Vagina (tissue), 2 donors: ENCODE measurements around the gene LYSET. TPM values are rescaled to one million over a fixed set of nuclear protein-coding genes. Genes with fewer than 3 reads are reported as not detected.
"Not testable (repeated sequence)": the region's sequence is repeated elsewhere in the genome, so short reads cannot be mapped to it uniquely, and the experiment has no call there.

Experiments
- DNase-seq, 2 donors: peaks; one replicate each; pipeline ENCODE4 v3.0.0-alpha.2; 2017; ENCODE audit errors: extremely low spot score in 2 of 2
- H3K27ac ChIP-seq: fragments of 200-600 bp; sonication (generic); one replicate; pipeline ENCODE4 v1.5.1; 2019
- H3K27me3 ChIP-seq: fragments of 200-600 bp; sonication (generic); one replicate; pipeline ENCODE4 v1.5.1; 2019
- H3K36me3 ChIP-seq, 2 donors: fragments of 200-600 bp; sonication (generic); one replicate each; pipeline ENCODE4 v1.5.1; 2017 to 2019
- H3K4me1 ChIP-seq: fragments of 200-600 bp; sonication (generic); one replicate; pipeline ENCODE4 v1.5.1; 2019
- H3K4me3 ChIP-seq, 2 donors: fragments of 200-600 bp; sonication (generic); 1 replicate in 1 of 2; 2 replicates in 1 of 2; pipeline ENCODE4 v1.5.1; 2016 to 2019
- H3K9me3 ChIP-seq: fragments of 200-600 bp; sonication (generic); one replicate; pipeline ENCODE4 v1.5.1; 2019
- CTCF ChIP-seq, 3 experiments: fragments of 450-650 bp in 2 of 3; fragments of 200-600 bp in 1 of 3; sonication (generic) in 1 of 3; IDR thresholded peaks; one replicate each; pipeline ENCODE4 v1.5.1; 2017 to 2019; ENCODE audit warnings: antibody characterized with exemption in 3 of 3, mild to moderate bottlenecking in 2 of 3, moderate library complexity in 2 of 3
- POLR2A ChIP-seq, 2 donors: fragments of 450-650 bp; IDR thresholded peaks; one replicate each; pipeline ENCODE4 v1.6.1; 2017; ENCODE audit warnings: antibody characterized with exemption in 2 of 2, mild to moderate bottlenecking in 2 of 2, moderate library complexity in 2 of 2
- POLR2AphosphoS5 ChIP-seq, 2 donors: sonication (generic); formaldehyde crosslinking; IDR thresholded peaks; one replicate each; pipeline ENCODE4 v1.9.0; 2017; ENCODE audit warnings: antibody characterized with exemption in 2 of 2, mild to moderate bottlenecking in 2 of 2, low read depth in 1 of 2; ENCODE audit not compliant: insufficient read depth in 1 of 2
- intact Hi-C: fragments of 100-400 bp; cut with DNase I; formaldehyde crosslinking; loops from one replicate; pipeline ENCODE4 v1.15.1; 2023
- total RNA-seq: library from RNA; depleted of rRNA; stranded (reverse); fragments of >200 nt; gene quantifications from one replicate; pipeline ENCODE4 v1.2.3, GENCODE V29; 2016

Gene LYSET
- total RNA-seq: 6.4 TPM

- TF ChIP-seq POLR2A (IDR thresholded peaks at IDR 0.05) (peak in 1 of 2 donors; percentile 45), POLR2AphosphoS5 (IDR thresholded peaks at IDR 0.05; ENCODE audit: insufficient read depth in 1 of 2, low read depth in 1 of 2) (peak in 1 of 2 donors; percentile 82), CTCF (IDR thresholded peaks at IDR 0.05) (peak in 1 of 3 experiments; percentile 11)
- Histone ChIP-seq H3K4me1 (peaks cover 35% of the 10 kb centered on the region), H3K36me3 (no peaks in the 10 kb centered on the region), H3K27ac (peak within 1 kb of the TSS; percentile 92), H3K27me3 (no peaks in the 10 kb centered on the region), H3K9me3 (no peaks in the 10 kb centered on the region), H3K4me3 (peak within 1 kb of the TSS; percentile 98 to 100)
- intact Hi-C loops: no loop called here
- DNase-seq: peak in 1 of 2 donors; percentile 90
Measured at GRCh38 chr14:93184391-93185348, at the start of gene LYSET, which contains the start of gene MOAP1. TSS of gene LYSET (plus strand) at chr14:93185317. CDS start at chr14:93185406, 89 bp downstream. TSS of gene MOAP1 (minus strand) at chr14:93184897. CDS start at chr14:93184242, 655 bp downstream.

- H3K27ac ChIP-seq: no peak overlapping the region
- H3K4me3 ChIP-seq: no peak overlapping the region
- intact Hi-C loops: loop anchor here (5.0 kb wide), 1 partner anchor 183 kb away; no protein-coding TSS in a partner anchor
- no peak for TF ChIP-seq POLR2AphosphoS5 (IDR thresholded peaks at IDR 0.05; ENCODE audit: insufficient read depth in 1 of 2, low read depth in 1 of 2)
- no peak for TF ChIP-seq POLR2A (IDR thresholded peaks at IDR 0.05)
- TF ChIP-seq CTCF (IDR thresholded peaks at IDR 0.05): no peak
- H3K27me3 ChIP-seq: no peaks in the 10 kb centered on the region
- no peaks in the 10 kb centered on the region for H3K9me3 ChIP-seq
- peaks cover 23% of the 10 kb centered on the region for H3K4me1 ChIP-seq
- H3K36me3 ChIP-seq: no peaks in the 10 kb centered on the region
- DNase-seq: no peak
Measured at GRCh38 chr14:93135399-93135798, 49.7 kb upstream of the LYSET start.

- Histone ChIP-seq H3K27me3 (no peaks in the 10 kb centered on the region), H3K27ac (no peak overlapping the region), H3K9me3 (no peaks in the 10 kb centered on the region), H3K4me1 (peaks cover 23% of the 10 kb centered on the region), H3K36me3 (no peaks in the 10 kb centered on the region), H3K4me3 (no peak overlapping the region)
- DNase-seq: no peak
- no peak for TF ChIP-seq POLR2A (IDR thresholded peaks at IDR 0.05)
- TF ChIP-seq CTCF (IDR thresholded peaks at IDR 0.05): no peak
- TF ChIP-seq POLR2AphosphoS5 (IDR thresholded peaks at IDR 0.05; ENCODE audit: insufficient read depth in 1 of 2, low read depth in 1 of 2): no peak
- intact Hi-C loops: loop anchor here (5.0 kb wide), 1 partner anchor 184 kb away; no protein-coding TSS in a partner anchor
Measured at GRCh38 chr14:93136009-93136408, 49.1 kb upstream of the LYSET start.

GRCh38 chr14:93136508-93136907, 48.6 kb upstream of the LYSET start:
- H3K4me1 ChIP-seq: peaks cover 23% of the 10 kb centered on the region
- not testable (repeated sequence) for DNase-seq, H3K27me3 ChIP-seq, H3K4me3 ChIP-seq, H3K27ac ChIP-seq, H3K36me3 ChIP-seq, H3K9me3 ChIP-seq
- intact Hi-C loops: loop anchor here (5.0 kb wide), 1 partner anchor 184 kb away; no protein-coding TSS in a partner anchor

GRCh38 chr14:93137864-93138263, 47.3 kb upstream of the LYSET start:
- TF ChIP-seq POLR2AphosphoS5 (IDR thresholded peaks at IDR 0.05; ENCODE audit: insufficient read depth in 1 of 2, low read depth in 1 of 2) (no peak), CTCF (IDR thresholded peaks at IDR 0.05) (no peak), POLR2A (IDR thresholded peaks at IDR 0.05) (no peak)
- no peaks in the 10 kb centered on the region for H3K9me3 ChIP-seq
- no peaks in the 10 kb centered on the region for H3K27me3 ChIP-seq
- no peak for DNase-seq
- no peak overlapping the region for H3K27ac ChIP-seq
- H3K36me3 ChIP-seq: no peaks in the 10 kb centered on the region
- peaks cover 15% of the 10 kb centered on the region for H3K4me1 ChIP-seq
- no peak overlapping the region for H3K4me3 ChIP-seq
- intact Hi-C loops: loop anchor here (5.0 kb wide), 1 partner anchor 186 kb away; no protein-coding TSS in a partner anchor
